GM18526 (cell line): ENCODE data around the gene RPA1.

Experiments used
- POLR2A ChIP-seq: IDR thresholded peaks from 3 replicates; pipeline ENCODE4 v1.6.1; 2011; ENCODE audit not compliant: insufficient read length; ENCODE audit errors: extremely low read depth

The RPA1 gene

GRCh38 chr17:1915889-1916288 is 86.1 kb downstream of the RPA1 start:
- TF ChIP-seq POLR2A: no peak

DNA sequence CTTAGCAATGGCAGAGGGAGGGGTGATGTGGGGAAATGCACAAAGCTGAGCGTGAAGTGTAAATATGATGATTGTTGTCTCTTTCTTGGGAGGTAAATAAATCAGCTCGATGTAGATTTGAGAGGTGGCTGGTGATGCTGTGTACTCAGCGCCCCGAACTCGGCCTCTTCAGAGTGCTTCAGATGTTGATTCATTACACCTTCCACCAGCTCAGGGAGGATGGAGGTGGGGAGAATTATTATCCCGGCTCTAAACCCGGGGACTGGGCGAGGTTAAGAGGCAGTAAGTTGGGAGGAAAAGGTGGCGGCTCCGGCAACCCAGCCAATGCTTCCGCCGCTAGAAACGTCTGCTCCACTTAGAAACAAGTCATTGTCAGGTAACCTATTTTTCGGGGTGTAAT is 86.5 kb downstream of the RPA1 start:
- no peak for TF ChIP-seq POLR2A

DNA sequence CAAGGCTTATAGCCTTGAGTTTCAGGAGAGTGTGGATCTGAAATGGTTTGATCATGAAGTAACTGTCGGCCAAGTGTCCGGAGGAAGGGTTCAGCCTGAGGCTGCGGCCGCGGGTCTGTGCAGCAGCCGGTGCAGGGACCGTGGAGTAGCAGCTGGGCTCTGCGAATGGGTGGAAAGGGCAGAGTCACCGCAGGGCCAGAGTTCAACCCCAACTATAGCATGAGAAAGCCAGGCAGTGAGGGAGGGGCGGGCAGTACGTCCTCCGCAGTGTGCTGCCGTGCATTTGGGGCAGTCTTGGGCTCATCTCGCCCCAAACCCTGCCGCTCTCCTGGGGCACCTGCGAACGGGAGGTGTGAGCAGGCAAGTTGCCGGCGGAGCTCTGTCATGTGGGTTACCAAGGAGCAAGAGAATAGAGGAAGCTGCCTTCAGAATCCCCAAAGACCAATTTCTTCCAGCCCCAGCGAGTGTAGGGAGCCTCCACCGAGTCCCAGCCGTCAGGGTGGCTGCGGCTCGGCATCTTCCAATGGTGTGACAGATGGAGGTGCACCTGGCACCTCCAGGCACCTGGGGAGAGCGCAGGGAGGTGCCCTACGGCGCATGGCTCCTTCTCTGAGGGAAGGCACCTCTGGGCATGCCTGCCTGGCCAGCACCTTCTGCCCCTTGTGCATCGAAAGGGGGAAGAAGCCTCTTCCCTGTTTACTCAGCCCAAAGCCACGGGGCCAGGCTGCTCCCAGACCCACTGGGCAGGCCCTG is 87.3 kb downstream of the RPA1 start:
- TF ChIP-seq POLR2A: no peak

DNA sequence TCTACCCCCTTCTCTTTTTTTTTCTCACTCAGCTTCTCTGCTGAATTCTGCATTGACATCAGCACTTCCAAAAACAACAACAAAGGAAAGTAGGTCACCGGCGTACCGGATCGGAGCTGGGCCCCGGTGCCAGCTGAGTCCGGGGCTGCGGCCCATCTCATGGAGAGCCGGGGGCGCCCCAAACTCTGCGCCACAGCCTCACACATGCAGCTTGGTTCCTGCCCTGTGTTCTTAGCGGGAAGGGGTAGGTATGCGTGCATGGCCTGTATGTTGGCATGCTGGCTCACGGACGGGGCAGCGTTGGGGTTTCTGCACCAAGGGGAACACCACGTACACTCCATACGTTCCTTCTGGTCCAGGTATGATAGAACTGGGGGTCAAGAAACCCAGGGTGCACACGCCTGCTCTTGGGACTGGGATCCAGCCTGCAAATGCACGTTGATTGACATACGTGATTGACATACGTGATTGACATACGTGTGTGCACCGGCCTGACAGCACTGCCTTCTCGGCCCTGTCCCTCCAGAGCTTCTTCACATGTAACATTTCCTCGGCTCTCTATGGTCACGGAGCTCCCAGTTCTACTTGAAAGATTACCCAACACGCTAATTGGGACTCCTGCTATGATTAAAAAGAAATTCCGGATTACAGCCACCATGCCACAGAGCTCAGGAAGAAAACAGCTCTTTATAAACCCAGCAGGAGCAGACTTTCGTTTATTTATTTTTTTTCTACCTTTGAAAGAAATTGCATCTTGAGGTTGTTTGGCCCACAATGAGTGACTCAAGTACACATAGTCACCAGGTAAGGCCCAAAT is 88.7 kb downstream of the RPA1 start:
- TF ChIP-seq POLR2A: no peak

DNA sequence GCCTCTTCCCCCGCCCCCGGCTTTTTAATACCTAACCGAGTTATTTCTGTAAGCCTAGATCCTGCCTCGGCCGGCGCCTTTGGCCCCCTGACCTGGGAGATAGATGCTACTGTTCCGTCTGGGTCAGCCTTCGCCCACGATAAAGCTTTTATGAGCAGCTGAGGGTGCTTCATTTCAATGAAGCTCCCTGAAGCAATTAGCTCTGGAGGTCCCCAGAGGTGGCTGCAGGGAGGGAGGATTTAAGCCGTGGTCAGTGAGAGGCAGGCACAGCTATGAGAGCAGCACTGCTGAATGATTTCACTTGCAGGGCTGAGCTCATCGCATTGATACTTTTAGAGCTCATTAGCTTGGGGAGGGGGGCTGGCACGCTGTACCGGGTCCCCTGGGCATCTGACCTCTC is 89.4 kb downstream of the RPA1 start:
- no peak for TF ChIP-seq POLR2A

DNA sequence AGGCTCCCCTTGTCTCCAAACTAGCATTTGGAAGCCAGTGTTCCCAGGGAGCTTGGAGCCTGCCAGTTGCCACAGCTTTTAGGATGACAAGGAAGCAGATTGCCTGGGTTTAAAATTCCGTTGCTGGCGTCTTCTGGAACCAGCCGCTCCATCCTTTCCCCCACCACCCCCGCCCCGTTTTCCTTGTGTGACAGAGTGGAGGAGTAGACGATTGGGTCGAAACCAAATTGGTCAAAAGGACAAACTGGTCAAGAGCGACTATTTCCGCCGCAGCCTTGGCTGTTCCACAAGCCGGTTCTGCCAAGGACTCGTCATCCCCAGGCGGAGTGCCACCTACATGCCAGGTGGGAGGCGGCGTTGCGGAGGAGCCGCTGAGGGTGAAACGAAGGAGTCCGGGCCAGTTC is 91.1 kb downstream of the RPA1 start:
- TF ChIP-seq POLR2A: no peak

DNA sequence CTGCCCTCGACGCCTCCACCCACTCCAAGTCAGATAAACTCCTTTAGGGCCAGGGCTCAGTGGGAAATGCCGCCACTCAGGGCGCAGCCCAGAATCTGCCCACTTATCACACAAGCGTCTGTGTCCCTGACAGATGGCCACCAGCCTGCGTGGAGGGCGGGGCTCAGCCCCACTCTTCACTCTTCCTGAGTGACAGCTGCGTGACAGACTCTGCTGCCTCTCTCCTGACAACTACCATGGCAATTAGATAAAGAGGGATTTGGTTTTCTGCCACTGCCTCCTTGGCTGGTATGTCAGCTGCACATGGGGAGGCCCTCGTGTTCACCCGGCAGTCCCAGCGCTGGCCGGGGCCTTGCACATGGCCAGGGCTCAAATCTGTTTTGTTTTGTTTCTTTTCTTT is 99.2 kb downstream of the RPA1 start:
- TF ChIP-seq POLR2A: no peak

GRCh38 chr17:1930337-1930645 is 100.5 kb downstream of the RPA1 start:
- TF ChIP-seq POLR2A: no peak

DNA sequence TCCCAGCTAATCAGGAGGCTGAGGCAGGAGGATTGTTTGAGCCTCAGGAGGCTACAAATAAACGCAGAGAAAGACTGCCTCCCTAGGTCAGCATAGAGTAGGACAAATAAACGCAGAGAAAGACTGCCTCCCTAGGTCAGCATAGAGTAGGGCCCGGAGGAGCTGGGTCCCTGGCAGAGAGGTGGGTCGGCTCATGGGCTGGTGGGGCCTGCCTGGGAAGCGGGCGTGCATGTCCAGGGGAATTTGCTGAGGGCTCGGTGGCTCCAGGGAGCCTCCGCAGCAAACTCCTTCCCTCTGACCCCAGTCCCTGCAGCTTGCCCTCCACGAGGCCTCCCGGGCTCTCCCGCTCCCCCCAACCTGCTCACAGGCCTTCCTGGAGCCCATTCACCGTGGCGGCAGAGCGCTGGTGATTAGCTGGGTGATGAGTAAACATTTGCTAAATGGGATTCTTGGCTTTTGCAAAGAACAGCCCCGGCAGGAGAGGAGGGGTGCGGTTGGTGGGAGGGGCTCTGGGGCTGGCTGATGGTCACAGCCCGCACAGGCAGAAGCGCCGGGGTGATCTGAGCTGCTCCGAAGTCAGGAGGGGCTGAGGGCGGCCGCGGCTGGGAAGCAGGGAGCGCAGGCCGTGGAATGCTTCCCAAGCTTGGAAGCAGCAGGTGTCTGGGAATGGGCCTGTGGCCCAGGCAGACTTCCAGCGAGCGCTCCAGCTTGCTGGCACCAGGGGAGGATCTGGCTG is 102.2 kb downstream of the RPA1 start:
- no peak for TF ChIP-seq POLR2A

DNA sequence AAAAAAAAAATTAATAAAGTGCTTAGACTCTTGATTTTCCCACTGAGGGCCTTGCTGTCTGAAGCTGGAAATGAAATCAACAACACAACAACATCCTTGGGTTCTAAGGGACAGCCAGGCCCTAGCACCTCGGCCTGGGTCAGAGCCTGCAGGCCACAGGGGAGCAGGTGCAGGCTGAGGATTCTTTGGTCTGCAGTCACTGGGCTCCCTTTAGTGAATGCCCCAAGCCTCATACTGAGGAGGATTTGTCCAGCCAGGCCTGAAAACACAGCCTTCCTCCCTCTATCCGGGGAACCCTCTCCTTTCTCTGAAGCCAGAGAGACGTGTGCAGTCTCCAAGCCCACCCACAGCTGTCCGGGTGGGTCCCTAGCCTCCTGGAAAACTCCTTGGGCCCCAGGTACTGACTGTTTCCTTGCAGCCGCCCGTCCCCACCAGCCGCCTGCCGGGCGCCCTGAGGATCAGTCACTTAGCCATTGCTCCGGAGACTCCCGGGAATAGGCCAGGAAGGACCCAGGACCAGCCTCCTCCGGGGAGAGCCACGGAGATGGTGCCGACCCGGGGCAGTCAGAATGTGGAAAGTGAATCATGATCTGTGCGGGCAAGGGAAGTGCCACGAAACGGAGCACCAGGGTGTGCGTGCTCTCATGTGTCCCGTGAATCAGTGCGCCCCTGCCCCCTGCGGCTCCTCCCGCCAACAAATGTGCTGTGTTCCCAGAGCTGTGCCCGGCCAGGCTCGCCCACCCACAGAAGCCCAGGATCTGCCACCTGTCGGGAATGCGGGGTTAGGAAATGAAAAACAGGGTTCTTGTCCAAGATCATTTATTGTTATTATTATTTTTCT is 104.3 kb downstream of the RPA1 start:
- TF ChIP-seq POLR2A: no peak

- no peak for TF ChIP-seq POLR2A
Observed at GRCh38 chr17:1934901-1935300, 105.1 kb downstream of the RPA1 start.

DNA sequence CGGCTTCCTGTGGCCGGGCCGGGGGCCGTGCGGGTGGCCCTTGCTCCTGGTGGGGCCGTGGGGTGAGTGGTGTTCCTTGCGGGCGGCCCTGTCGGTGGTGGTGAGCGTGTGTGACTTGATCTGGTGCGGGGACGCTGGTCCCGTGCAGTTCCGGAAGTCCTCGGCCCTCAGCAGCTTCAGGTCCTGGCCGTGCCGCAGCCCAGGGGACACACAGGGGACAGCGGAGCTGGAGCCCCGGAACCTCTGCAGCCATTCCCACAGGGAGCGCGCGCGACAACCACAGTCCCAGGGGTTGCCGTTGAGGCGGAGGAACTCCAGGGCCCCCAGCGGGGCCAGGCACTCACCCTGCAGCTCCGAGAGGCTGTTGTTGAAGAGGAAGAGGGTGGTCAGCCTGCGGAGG is 107.0 kb downstream of the RPA1 start:
- no peak for TF ChIP-seq POLR2A

- TF ChIP-seq POLR2A: no peak
Observed at GRCh38 chr17:1937461-1937860, 107.7 kb downstream of the RPA1 start.

- TF ChIP-seq POLR2A: no peak
Observed at GRCh38 chr17:1939981-1940809, 110.4 kb downstream of the RPA1 start.
